Skin of body (tissue), 2 donors: ENCODE results near the gene SNAPC4. TPM values are rescaled to one million over a fixed set of nuclear protein-coding genes. Genes with fewer than 3 reads are reported as not detected.

Source experiments
- DNase-seq: peaks from one replicate; lab custom pipeline; 2025; lab: John Stamatoyannopoulos, UW
- total RNA-seq: library from RNA; depleted of rRNA; stranded (reverse); fragments of >200 nt; gene quantifications from one replicate; pipeline ENCODE4 v1.2.3, GENCODE V29; 2014

Gene SNAPC4
- total RNA-seq, 1 donor from 2014 or later: 5.7 TPM

- DNase-seq: no peak
Measured at GRCh38 chr9:136371533-136371880, 28.5 kb downstream of the SNAPC4 start.

- no peak for DNase-seq
Measured at GRCh38 chr9:136370687-136371532, 29.1 kb downstream of the SNAPC4 start.

GRCh38 chr9:136370037-136370436 lies 29.9 kb downstream of the SNAPC4 start:
- no peak for DNase-seq

DNA sequence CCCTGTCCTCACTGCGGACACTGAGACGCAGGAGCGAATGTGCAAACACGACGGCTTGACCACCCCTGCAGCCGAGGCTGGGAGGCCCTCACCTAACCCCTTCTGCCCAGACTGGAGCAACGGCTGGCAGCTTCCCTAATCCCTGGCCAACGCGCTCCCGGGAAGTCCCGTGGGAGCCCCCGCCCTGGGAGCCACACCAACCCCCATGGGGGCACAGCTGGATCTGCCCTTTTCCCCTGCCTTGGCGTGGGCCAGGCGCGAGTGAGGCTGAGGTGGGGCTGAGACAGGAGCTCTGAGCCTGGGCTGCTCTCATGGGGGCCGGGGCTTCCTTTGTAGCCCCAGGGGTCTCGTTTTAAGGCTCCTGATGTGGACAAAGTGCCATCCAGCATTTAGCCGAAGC lies 31.8 kb downstream of the SNAPC4 start:
- DNase-seq: no peak

DNA sequence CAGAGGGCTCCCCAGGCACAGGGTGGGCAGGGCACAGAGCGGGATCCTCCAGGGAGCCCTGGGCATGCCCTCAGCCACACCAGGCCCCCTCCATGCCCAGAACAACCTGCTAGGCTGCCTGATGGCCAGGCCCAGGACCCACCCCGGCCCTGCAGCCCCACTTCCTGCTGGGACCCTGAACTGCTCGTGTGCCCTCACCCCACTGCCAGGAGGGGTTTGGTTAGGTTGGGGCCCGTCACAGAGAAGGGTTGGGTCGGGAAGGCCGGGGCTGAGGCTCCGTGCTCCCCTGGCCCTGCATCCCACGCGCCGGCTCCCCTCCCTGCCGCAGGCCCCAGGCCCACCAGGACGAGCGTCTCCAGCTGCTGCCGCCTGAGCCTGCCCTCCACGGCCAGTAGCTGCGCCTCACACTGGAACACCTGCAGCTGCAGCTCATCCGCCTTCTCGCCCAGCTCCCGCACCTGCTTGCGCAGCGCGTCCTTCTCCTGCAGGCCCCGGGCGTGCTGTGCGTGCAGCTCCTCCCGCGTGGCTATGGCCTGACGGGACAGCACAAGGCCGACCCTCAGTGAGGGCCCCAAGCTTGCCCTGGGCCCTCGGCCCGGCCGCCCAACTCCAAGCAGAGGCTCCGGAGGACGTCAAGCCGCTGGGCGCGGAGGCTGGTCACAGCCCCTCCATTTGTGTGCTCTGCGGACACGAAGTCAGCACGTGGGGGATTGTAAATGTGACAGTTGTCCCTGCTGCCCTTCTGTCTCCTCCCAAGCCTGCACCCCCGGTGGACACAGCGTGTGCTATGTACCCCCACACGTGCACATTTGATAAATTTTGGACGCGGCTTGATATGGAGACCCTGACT lies 32.4 kb downstream of the SNAPC4 start:
- no peak for DNase-seq

DNA sequence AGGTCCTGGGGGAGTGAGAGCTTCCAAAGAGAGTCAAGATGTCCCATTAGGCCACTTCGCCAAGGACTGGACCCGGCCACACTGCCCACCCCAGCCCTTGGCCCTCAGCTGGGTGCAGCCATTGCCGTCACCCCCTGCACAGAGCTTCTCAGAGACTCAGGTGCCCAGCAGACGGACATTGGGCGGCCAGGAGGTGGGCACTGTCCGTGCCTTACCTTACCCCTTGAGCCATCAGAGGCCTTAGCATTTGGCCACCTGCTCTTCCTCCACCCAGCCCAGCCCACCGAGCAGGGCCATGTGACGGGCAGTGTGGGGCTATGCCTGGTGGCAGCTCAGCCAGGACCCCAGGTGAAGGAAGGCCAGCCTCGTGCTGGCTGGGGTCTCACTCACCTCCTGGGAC lies 33.1 kb downstream of the SNAPC4 start:
- no peak for DNase-seq

- no peak for DNase-seq
Measured at GRCh38 chr9:136365775-136366222, 34.2 kb downstream of the SNAPC4 start.

DNA sequence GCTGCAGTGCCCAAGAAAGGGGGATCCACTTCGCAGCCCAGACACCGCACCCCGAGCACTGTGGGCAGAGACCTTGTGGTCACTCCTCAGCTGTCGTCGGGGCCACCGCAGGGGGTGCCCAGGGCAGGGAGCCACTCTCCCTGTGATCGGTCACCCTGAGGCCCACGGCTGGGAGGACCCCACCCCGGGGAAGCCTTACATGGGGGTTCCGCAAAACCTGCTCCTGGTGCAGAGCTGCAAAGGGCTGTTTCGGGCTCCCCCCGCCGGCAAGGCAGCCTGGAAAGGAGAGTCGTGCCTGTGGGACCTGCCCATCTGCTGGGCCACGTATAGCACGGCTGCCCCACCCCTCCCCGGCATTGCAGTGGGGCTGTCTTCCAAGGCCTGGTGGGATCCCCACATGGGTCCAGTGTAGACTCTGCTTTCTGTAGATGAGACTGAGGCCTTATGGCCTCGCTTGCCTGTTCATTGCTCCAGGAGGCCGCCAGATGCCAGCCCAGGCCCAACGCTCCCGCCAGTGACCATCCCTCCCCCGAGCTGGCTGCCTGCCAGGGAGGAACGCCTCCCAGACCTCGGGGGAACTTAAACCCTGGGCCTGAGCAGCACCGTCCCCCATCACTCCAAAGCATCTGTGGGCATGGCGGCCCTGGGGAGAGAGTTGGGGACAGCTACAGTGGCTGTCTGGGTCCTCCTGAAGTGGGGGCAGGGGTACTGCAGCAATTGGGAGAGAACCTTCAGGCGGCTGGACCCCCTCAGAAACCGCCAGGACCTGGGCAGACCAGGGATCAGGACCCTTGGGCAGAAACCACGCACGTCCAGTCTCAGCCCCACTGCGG lies 34.8 kb downstream of the SNAPC4 start:
- no peak for DNase-seq

GRCh38 chr9:136363949-136364748 lies 35.8 kb downstream of the SNAPC4 start:
- DNase-seq: no peak

DNA sequence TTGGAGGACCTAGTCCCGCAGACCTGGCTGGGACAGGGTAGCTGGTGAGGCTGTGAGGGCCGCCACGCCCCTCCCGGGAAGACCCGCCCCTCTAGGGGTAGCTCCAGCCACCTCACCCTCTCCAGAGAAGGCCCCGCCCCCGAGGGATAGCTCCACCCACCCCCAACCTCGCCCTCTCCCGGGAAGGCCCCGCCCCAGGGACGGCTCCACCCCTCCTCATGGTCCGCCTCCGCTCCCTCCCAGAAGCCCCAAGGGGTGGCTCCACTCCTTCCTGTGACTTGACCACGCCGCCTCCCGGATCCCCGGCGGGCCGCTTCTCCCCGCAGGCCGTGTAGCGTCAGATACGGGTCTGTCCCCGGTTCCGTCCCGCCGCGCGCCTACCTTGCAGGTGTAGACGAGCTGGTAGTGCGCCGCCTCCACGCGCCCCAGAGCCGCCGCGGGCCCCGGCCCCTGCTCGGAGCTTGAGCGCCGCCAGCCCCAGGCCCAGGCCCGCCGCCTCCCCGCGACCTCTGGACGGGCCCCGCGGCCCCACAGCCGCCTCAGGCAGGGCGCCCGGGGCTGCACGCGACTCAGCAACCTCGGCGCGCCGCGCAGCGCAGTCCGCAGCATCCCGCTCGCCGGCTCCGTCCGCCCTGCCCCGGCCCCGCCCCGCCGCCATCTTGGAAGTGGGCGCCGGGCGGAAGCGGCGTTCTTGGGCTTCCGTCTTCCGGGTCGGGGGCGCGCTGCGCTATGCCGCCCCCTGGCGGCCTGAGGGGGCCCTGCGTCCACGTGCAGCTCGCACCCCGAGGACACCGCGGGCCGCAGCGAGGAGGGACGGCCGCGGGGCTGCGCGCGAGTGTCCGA lies 36.6 kb downstream of the SNAPC4 start, which contains the start of gene DNLZ:
Gene DNLZ (minus strand): TSS at position 639 of the 843 bp plus-strand sequence. CDS start 30 bp downstream, at position 609.
- DNase-seq: peak; percentile 86

DNA sequence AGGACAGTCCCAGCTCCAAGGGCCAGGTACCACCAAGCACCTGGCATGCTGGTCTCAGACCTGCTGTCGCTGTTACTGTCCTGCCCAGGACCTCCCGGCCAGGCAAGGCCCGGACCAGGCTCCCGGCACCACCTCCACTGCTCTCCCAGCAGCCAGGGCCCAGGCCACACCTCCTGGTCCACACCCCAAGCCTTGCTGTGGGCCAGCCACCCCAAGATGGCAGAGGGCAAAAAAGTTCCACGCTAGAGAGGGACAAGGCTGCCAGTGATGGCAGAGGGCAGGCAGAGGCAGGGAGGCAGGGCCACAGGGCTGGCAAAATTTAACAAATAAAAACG lies 37.6 kb downstream of the SNAPC4 start:
- DNase-seq: no peak

DNA sequence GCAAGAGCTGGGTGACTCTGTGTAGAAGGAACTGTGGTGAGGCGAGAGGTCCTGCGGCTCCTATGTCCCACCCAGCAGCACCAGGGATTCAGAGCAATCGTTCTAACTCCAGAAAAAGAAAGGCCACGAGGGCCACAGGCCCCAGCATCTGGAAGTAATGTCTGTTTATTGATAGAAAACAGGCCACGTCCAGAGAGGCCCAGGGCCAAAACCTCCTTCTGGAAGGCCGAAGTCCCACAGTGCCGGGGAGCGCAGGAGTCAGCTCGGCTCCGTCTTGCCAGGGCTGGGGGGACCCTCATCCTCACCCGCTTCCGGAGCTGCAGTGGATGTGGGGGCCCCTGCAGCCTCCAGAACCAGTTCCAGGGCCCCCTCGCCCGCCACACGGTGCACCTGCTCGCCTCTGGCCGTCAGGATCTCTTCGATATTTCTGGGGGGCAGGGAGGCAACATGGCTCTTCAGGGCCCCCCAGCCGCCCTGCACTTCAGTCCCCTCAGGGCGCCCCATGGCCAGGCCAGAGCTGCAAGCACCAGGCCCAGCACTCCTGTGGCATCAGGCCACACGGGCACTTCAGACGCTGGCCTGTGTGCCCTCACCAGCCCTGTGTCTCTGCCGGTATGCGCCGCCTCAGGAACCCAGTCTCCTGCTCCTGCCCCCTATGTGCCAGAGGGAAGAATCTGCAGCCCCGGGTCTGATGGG lies 38.1 kb downstream of the SNAPC4 start:
- no peak for DNase-seq

GRCh38 chr9:136361047-136361753 lies 38.8 kb downstream of the SNAPC4 start:
- DNase-seq: no peak

DNA sequence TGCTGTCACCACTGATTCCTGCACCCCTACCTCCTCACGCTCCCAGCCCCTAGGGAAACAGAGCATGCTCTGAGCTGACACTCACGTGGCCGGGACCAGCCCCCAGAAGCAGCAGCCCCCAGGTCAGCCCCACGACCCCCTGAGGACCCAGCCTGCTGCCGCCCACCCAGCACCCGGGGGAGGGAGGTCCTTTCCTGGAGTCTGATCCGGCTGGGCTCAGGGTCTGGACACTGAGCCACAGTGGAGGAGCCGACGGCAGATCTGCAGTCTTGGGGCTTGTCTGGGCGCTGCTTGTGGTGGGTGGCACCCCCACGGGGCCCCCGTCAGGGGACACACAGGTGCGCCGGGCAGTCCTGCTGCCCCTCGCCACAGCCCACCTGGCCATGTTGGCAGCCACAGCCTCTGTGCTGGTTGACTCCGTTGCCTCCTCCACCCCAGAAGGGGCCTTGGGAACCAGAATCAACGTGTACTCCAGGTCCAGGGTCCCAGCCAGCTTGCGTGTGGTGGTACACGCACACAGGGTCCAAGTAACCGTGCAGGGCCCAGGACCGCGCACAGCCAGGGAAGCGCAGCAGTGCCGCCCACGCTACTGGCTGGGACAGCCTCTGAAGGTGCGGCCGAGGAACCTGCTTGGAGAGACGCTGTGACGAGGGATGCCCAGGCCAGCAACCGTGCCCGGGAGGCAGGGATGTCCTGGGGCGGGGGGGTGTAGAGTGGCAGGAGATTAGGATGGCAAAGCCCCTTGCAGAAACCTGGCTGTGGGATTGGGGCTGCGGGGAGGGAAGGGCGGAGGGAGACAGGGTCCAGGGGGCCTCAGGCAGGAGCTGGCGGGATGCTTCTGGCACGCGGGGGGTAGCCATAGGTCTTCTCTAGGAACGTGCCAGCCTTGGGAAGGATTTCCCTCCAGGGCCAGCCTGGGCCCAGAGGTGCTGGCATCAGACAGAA lies 39.9 kb downstream of the SNAPC4 start:
- DNase-seq: no peak

- DNase-seq: no peak
Measured at GRCh38 chr9:136358888-136359287, 41.1 kb downstream of the SNAPC4 start.

GRCh38 chr9:136358016-136358415 lies 42.0 kb downstream of the SNAPC4 start:
- DNase-seq: no peak

DNA sequence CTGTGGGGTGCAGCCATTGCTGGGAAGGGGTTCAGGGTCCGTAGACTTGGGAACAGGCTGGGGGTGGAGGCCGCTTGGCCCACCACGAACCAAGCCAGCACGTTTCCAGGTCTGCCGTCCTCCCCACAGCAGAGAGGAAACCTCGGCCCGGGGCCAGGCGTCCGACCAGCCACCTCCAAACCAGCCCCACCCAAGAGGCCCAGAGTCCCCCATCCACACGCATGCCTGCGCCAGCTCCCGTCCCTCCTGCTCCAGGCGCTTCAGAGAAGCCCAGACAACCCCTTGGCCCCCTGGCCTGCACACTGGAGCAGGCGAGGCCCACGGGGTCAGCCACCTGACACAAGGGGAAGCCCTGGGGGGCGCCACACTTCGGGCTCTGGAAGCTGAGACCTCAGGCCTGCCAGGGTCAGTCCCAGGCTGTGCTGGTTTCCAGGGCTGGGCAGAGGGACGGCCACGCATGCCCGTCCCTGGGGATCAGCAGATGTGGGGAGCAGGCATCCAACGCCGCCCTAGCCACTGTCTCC lies 42.7 kb downstream of the SNAPC4 start:
- DNase-seq: no peak
